HAP-1 (cell line): ENCODE results near the gene ARHGAP21.

ENCODE experiments used
- DNase-seq, 2 experiments: peaks; one replicate each; pipeline ENCODE4 v3.0.0-alpha.2; 2016 to 2020; ENCODE audit warnings: low spot score in 2 of 2
- H3K27me3 ChIP-seq: fragments of 250-450 bp; sonication (Bioruptor Pico); 2 replicates; pipeline ENCODE4 v1.5.1; 2020; ENCODE audit warnings: low read depth, mild to moderate bottlenecking, moderate library complexity
- H3K36me3 ChIP-seq: fragments of 250-450 bp; sonication (Bioruptor Pico); replicated peaks from 2 replicates; pipeline ENCODE4 v1.5.1; 2020; ENCODE audit warnings: mild to moderate bottlenecking
- H3K4me1 ChIP-seq: fragments of 250-450 bp; sonication (Bioruptor Pico); 2 replicates; pipeline ENCODE4 v1.5.1; 2020; ENCODE audit warnings: mild to moderate bottlenecking
- H3K4me3 ChIP-seq: fragments of 250-450 bp; sonication (Bioruptor Pico); 2 replicates; pipeline ENCODE4 v1.5.1; 2020; ENCODE audit warnings: mild to moderate bottlenecking, moderate library complexity
- H3K9me3 ChIP-seq: fragments of 250-450 bp; sonication (Bioruptor Pico); 2 replicates; pipeline ENCODE4 v1.5.1; 2020; ENCODE audit warnings: mild to moderate bottlenecking, moderate library complexity
- in situ Hi-C: fragments of 300-500 bp; cut with MboI; formaldehyde crosslinking; loops from 3 replicates; pipeline ENCODE4 v1.14.3; 2020; ENCODE audit warnings: low sequenced_read_pairs, inconsistent platforms, mixed read lengths

The ARHGAP21 gene

DNA sequence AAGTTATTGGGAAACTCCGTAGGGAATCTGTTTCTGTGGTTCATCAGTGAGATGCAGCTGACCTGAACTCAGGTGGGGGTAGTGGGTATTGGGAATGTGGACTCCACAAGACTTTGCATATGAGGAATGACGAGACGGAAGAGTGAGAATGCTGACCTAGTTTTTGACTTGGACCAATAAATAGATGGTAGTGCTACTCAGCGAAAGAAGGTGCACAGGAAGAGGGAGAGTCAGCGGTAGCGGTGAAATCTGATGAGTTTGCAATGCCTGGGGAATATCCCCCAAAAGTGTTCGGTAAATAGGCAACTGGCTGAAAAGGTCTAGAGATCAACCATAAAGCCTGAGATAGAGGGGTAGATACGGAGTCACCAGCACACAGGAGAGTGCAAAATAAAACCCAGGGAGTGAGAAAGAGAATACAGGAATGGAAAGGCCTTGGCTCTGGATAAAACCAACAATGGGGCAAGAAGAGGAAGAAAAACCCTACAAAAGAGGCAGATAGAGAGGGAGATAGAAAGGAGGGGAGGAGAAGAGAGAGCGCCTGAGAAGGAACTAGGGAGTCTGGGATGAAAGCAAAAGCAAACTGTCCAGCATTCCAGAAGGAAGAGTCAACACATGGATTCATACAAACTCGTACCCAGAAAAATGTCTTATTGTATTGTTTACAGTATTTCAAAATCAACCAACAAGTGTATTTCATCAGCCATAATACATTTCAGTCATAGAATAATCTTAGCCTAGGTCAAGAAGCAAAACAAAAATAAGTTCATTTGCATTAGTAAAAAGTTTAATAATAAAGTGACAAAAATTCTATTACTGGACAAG lies 5.4 kb downstream of the ARHGAP21 start:
- Histone ChIP-seq H3K36me3 (no peaks in the 10 kb centered on the region; the same call in 1 of the 2 replicates), H3K4me3 (no peak overlapping the region), H3K4me1 (peaks cover 28% of the 10 kb centered on the region), H3K9me3 (no peaks in the 10 kb centered on the region), H3K27me3 (no peaks in the 10 kb centered on the region)
- in situ Hi-C loops, result no loop called here
- DNase-seq, result no peak

DNA sequence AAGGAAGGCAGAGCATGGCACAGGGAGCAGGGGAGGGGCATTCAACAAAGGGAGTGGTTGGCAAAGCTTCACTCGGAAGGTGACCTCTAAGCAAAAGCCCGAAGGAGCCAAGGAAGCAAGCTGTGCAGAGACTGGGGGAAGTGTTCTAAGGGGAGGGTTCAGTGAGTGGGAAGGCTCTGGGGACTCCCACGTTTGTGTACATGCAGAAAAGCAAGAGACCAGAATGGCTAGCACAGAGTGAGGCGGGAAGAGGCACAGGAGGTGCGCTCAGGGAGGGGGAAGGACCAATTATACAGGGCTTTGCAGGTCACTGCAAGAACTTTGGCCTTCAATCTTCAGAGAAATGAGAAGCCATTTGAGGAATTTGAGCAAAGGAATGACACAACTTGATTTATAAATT lies 7.4 kb downstream of the ARHGAP21 start:
- Histone ChIP-seq H3K4me3 (no peak overlapping the region), H3K9me3 (no peaks in the 10 kb centered on the region), H3K36me3 (no peaks in the 10 kb centered on the region), H3K4me1 (peaks cover 28% of the 10 kb centered on the region), H3K27me3 (no peaks in the 10 kb centered on the region)
- in situ Hi-C loops, result no loop called here
- no peak for DNase-seq

DNA sequence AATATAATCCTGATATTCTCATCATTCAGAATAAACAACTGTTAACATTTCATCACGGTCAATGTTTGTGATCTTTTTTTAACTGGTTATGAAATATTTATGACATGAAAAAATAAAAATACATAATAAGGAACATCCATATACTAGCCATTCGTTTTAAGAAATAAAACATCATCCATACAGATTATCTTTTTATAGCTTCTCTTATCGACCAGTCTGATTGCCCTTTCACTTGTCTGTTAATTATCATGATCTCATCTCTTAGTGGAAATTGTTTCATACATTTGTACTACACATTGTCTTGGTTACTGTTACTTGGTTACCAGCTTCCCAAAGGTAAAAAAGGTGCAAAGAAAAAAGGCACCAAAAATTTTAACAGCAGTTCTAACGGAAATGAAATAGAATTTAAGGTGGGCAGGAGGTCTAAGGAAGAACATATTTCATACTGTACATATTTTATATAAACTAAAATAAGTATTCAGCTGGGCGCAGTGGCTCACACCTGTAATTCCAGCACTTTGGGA lies 8.4 kb downstream of the ARHGAP21 start:
- H3K4me1 ChIP-seq, result peaks cover 28% of the 10 kb centered on the region

DNA sequence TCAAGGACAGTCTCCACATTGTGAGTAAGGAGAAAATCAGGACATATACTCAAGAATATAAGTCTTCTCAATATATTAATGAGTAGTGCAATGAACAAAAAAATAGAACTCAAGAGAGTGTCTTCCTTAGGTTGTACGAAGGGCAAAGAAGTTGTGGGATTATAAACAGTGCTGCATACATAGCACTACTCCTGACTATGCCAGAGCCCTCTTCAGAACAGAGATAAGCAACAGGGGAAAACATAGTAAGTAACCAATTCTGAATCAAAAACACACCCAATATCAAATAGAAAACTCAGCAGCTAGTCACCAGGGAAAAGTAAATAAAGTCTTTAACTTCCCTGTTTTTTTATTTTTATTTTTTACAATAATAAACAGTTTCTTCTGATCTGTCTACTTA lies 10.6 kb downstream of the ARHGAP21 start:
- no peak overlapping the region for H3K4me3 ChIP-seq
- peaks cover 12% of the 10 kb centered on the region for H3K4me1 ChIP-seq
- in situ Hi-C loops, result no loop called here
- H3K36me3 ChIP-seq, result no peaks in the 10 kb centered on the region
- DNase-seq, result no peak
- H3K9me3 ChIP-seq, result no peaks in the 10 kb centered on the region
- no peaks in the 10 kb centered on the region for H3K27me3 ChIP-seq

More for the DNA sequence above, 8.4 kb downstream of the ARHGAP21 start:
- Histone ChIP-seq H3K4me3 (no peak overlapping the region), H3K9me3 (no peaks in the 10 kb centered on the region), H3K27me3 (no peaks in the 10 kb centered on the region), H3K36me3 (no peaks in the 10 kb centered on the region)
- DNase-seq, result no peak
- in situ Hi-C loops, result no loop called here

DNA sequence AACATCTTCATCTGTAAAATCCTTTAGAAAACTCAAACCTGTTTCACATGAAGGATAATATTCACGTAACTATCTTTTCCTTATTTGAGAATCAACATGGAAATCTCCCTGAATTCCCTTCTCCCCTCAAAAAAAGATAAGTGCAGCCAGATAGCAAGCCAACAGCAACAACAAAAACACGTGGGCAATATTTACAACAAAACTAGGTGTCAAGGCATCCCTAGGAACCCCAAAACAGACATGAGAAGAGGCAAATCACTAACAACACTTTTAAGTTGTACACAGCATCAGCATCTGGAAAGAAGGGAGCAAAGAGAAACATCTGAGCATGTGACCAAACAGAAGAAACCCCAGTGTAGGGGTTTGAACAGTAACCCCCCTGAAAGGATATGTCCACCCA lies 12.2 kb downstream of the ARHGAP21 start:
- Histone ChIP-seq H3K9me3 (no peaks in the 10 kb centered on the region), H3K4me3 (no peak overlapping the region), H3K4me1 (peaks cover 15% of the 10 kb centered on the region), H3K36me3 (no peaks in the 10 kb centered on the region), H3K27me3 (no peaks in the 10 kb centered on the region)
- DNase-seq, result no peak
- in situ Hi-C loops, result no loop called here

DNA sequence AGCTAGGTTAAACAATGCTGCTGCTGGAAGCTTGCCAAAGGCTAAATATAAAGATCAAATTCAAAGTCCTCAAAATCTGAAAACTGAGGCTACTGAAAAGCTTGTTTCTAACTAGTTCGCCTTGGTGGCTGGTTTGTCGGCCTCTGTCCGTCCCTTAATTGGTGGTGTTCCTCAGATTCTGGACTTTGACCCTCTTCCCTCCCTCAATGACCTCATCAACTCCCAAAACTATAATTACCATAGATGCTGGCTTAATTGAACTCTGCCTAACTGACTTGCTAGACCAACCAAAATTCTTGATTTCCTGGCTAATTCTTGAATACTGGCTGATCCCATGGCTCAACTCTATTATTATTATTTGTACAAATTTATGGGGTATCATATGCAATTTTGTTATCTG lies 15.6 kb downstream of the ARHGAP21 start:
- Histone ChIP-seq H3K9me3 (no peaks in the 10 kb centered on the region), H3K4me3 (no peak overlapping the region), H3K27me3 (no peaks in the 10 kb centered on the region), H3K4me1 (peaks cover 23% of the 10 kb centered on the region), H3K36me3 (no peaks in the 10 kb centered on the region)
- in situ Hi-C loops, result no loop called here
- no peak for DNase-seq

DNA sequence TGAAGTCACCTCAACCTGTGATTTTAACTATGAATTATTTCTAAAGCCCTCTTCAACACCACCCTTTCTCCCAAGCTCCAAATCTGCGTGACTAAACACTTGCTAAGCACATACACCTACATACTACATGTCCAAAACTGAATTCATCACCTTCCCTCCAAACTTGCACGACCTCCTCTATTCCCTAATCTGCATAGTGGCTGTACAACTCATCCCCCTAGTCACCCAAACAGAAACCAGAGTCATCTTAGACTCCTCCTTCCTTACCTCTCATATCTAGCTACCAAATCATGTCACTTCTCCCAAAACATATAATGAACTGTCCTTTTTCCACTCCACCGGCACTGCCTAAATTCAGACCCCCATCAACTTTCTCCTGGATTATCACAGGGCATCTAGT lies 16.2 kb downstream of the ARHGAP21 start:
- no peak for DNase-seq
- Histone ChIP-seq H3K9me3 (no peaks in the 10 kb centered on the region), H3K27me3 (no peaks in the 10 kb centered on the region), H3K36me3 (no peaks in the 10 kb centered on the region), H3K4me3 (no peak overlapping the region), H3K4me1 (peaks cover 23% of the 10 kb centered on the region)
- in situ Hi-C loops, result no loop called here

DNA sequence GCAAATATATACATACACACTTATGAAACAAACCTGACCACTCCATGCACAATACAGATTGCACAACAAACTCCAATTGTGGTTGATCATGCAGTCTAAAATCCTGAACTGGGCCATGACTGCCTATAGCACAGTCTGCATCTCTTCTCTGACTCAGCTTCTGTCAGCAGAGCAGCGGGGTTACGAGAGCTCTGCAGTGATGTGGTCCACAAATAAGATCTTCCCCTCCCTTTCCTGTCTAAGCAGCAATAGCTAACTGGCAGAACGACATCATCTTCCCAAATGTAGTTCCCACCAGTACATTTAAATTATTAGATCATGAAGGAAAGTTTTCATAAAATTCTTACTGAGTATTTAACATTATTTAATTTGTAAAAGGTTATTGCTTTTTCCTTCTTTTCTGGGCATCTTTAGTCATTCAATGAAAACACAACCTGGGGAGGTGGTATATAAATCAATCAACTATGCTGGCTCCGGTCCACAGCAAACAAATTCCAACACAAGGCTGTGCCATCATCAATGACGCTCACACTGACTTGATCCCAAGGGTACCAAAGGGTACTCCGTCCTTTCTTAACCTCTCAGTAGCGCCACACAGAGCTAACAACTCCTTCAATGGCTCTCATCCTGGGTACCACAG lies 17.1 kb downstream of the ARHGAP21 start:
- no peaks in the 10 kb centered on the region for H3K9me3 ChIP-seq

DNA sequence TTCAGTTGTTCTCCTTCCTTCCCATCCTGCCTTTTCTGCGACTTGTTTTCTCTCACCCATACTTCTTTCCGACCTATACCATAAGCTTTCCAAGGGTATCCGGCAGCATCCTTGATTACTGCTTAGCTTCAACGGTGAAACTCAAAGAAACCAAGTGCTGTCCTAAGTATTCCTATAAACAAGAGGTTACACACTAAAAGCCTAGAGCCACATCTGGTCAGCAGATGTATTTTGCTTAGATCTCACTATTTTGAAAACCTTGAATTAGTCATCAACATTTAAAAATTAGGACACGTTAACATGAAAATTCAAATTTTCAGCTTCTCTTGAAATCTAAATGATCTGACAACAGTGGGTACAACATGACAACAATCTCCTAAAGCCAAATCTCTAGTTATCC lies 20.0 kb downstream of the ARHGAP21 start:
- Histone ChIP-seq H3K4me1 (peaks cover 26% of the 10 kb centered on the region), H3K27me3 (no peaks in the 10 kb centered on the region), H3K4me3 (no peak overlapping the region), H3K9me3 (no peaks in the 10 kb centered on the region), H3K36me3 (no peaks in the 10 kb centered on the region)
- DNase-seq, result no peak
- in situ Hi-C loops, result no loop called here

More for the DNA sequence above, 17.1 kb downstream of the ARHGAP21 start:
- no peak overlapping the region for H3K4me3 ChIP-seq
- peaks cover 25% of the 10 kb centered on the region for H3K4me1 ChIP-seq
- H3K36me3 ChIP-seq, result no peaks in the 10 kb centered on the region
- peak in 1 of 2 experiments; percentile 38 for DNase-seq
- in situ Hi-C loops, result no loop called here
- H3K27me3 ChIP-seq, result no peaks in the 10 kb centered on the region

DNA sequence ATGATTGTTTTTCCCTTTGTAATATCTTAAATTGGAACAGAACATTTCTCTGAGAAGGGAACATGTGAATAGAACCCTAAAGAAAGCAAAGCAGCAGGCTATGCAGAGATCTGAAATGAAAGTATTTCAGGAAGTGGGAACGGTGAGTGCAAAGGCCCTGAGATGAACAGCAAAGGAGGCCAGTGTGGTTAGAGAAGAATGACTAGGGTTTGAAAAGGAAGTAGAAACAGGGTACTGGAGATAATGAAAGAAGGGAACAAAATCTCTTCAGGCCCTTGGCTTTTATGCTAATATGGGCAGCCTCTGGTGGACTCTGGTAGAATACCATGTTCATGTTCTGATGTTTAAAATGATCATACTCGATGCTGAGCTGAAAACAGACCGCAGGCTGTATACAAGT lies 22.2 kb downstream of the ARHGAP21 start:
- no peak for DNase-seq
- Histone ChIP-seq H3K4me3 (no peak overlapping the region), H3K27me3 (no peaks in the 10 kb centered on the region), H3K36me3 (no peaks in the 10 kb centered on the region), H3K4me1 (peaks cover 15% of the 10 kb centered on the region), H3K9me3 (no peaks in the 10 kb centered on the region)
- in situ Hi-C loops, result no loop called here

DNA sequence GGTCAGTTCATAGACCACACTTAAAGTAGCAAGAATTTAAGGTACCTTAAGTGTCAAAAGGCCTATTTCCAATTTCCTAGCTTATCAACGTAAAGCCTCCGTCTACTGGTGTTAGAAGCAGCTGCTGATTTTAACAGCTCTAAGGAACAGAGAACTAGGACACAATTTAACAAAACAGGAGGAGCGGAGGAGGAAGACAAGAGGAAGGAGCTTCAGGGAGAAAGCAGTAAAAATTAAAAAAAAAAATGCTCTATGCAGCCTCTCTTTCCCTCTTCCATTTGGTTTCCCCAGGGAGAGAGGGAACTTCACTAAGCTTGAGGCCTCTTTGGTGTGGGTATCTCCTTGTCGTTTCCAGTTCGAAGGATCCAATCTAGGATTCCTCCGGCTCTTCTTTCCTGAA lies 22.7 kb downstream of the ARHGAP21 start:
- Histone ChIP-seq H3K36me3 (no peaks in the 10 kb centered on the region), H3K4me3 (no peak overlapping the region), H3K4me1 (peaks cover 10% of the 10 kb centered on the region), H3K27me3 (no peaks in the 10 kb centered on the region), H3K9me3 (no peaks in the 10 kb centered on the region)
- in situ Hi-C loops, result no loop called here
- DNase-seq, result no peak

DNA sequence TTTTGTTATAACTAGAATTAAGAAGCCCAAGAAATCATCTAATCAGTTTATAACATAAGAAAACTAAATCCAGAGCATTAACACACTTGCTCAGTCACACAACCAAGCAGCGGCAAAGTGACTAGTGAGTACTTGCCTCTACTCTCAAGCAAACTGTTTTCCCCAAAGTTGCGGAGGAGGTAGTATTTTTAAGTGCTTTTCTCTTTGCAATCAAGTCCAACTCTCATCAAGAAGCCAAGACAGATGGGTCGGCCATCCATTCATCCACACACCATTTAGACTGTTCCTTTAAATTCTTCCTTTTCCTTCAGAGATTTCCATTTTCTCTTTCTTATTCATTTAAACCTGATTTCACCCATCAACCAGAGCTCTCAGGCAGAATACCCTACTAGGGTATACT lies 25.4 kb downstream of the ARHGAP21 start:
- H3K9me3 ChIP-seq, result no peaks in the 10 kb centered on the region
- no peaks in the 10 kb centered on the region for H3K36me3 ChIP-seq
- no peak overlapping the region for H3K4me3 ChIP-seq
- DNase-seq, result no peak
- H3K27me3 ChIP-seq, result no peaks in the 10 kb centered on the region
- peaks cover 2% of the 10 kb centered on the region; the same call in 1 of the 2 replicates for H3K4me1 ChIP-seq
- in situ Hi-C loops, result no loop called here

DNA sequence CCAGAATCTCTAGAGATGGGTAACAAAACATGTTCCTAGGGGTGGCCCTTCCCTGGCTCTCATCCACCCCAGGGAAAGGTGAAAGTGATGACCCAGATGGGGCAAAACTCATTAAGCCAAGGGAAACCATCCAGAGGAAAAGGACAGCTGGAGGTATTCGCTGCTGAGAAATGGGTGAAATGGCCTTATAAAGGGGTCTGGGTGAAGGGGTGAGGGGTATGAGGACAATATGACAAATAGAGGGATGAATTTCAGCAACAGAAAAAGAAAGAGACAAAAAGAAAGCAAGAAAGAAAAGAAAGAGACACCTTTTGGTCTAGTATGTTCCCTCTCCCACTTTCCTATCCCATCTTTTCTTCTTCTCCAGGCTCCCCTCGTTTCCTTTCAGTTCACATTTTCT lies 26.6 kb downstream of the ARHGAP21 start:
- peaks cover 2% of the 10 kb centered on the region; the same call in 1 of the 2 replicates for H3K4me1 ChIP-seq
- no peaks in the 10 kb centered on the region for H3K27me3 ChIP-seq
- in situ Hi-C loops, result no loop called here
- DNase-seq, result no peak
- H3K9me3 ChIP-seq, result no peaks in the 10 kb centered on the region
- no peaks in the 10 kb centered on the region for H3K36me3 ChIP-seq
- no peak overlapping the region for H3K4me3 ChIP-seq

DNA sequence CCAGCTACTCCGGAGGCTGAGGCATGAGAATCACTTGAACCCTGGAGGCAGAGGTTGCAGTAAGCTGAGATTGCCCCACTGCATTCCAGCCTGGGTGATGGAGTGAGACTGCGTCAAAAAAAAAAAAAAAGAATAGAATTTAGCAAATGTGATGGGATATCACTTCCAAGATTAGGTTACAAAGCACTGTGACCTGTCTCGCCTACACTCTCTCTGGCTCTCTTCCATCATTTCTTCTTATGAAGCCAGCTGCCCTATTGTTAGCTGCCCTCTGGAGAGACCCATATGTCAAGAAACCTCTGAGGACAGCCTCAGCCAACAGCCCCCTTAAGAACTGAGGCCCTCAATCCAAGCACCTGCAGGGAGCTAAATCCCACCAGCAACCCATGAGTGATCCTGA lies 28.2 kb downstream of the ARHGAP21 start:
- Histone ChIP-seq H3K4me1 (no peaks in the 10 kb centered on the region), H3K4me3 (no peak overlapping the region), H3K36me3 (no peaks in the 10 kb centered on the region), H3K27me3 (no peaks in the 10 kb centered on the region), H3K9me3 (no peaks in the 10 kb centered on the region)
- in situ Hi-C loops, result no loop called here
- DNase-seq, result no peak
